HT1080 (cell line): Measurements from ENCODE around the gene RXFP1. TPM values are rescaled to one million over a fixed set of nuclear protein-coding genes. Genes with fewer than 3 reads are reported as not detected.
"Not testable (repeated sequence)": the region's sequence is repeated elsewhere in the genome, so short reads cannot be mapped to it uniquely, and the experiment has no call there.

Experiments
- DNase-seq: peaks from one replicate; pipeline ENCODE4 v3.0.0-alpha.2; 2015; ENCODE audit warnings: low read depth
- total RNA-seq: library from RNA; depleted of rRNA; stranded (reverse); fragments of >200 nt; shearing (Covaris generic); gene quantifications from 2 replicates; pipeline ENCODE4 v1.2.3, GENCODE V29; 2014

RXFP1 gene
- total RNA-seq, 1 experiment from 2014 or later = not detected

GRCh38 chr4:158609116-158609515, 87.4 kb downstream of the RXFP1 start:
- no peak for DNase-seq

- DNase-seq = peak; percentile 24
Observed at GRCh38 chr4:158610790-158611189, 89.1 kb downstream of the RXFP1 start.

- DNase-seq = no peak
Observed at GRCh38 chr4:158613046-158613445, 91.4 kb downstream of the RXFP1 start.

GRCh38 chr4:158617956-158618355, 96.3 kb downstream of the RXFP1 start:
- DNase-seq = no peak

- no peak for DNase-seq
Observed at GRCh38 chr4:158621729-158622128, 100.0 kb downstream of the RXFP1 start.

GRCh38 chr4:158622251-158622650, 100.6 kb downstream of the RXFP1 start:
- DNase-seq = no peak

GRCh38 chr4:158624889-158625478, 103.3 kb downstream of the RXFP1 start:
- peak; percentile 44 for DNase-seq

GRCh38 chr4:158625544-158625943, 103.9 kb downstream of the RXFP1 start:
- DNase-seq = no peak

- peak; percentile 45 for DNase-seq
Observed at GRCh38 chr4:158630893-158631292, 109.2 kb downstream of the RXFP1 start.

- no peak for DNase-seq
Observed at GRCh38 chr4:158636619-158637018, 114.9 kb downstream of the RXFP1 start.

GRCh38 chr4:158644356-158644755, 122.7 kb downstream of the RXFP1 start:
- DNase-seq = no peak

GRCh38 chr4:158644760-158645159, 123.1 kb downstream of the RXFP1 start:
- DNase-seq = no peak

GRCh38 chr4:158649111-158649680, 127.5 kb downstream of the RXFP1 start:
- no peak for DNase-seq

- DNase-seq = no peak
Observed at GRCh38 chr4:158652920-158653319, 131.2 kb downstream of the RXFP1 start.

GRCh38 chr4:158656439-158656838, 134.8 kb downstream of the RXFP1 start:
- DNase-seq = no peak

GRCh38 chr4:158657291-158657690, 135.6 kb downstream of the RXFP1 start:
- DNase-seq = no peak

- not testable (repeated sequence) for DNase-seq
Observed at GRCh38 chr4:158663255-158663654, 141.6 kb downstream of the RXFP1 start.

- not testable (repeated sequence) for DNase-seq
Observed at GRCh38 chr4:158663707-158664625, 142.3 kb downstream of the RXFP1 start.

GRCh38 chr4:158664806-158665205, 143.1 kb downstream of the RXFP1 start:
- DNase-seq = no peak

GRCh38 chr4:158666892-158667291, 145.2 kb downstream of the RXFP1 start:
- no peak for DNase-seq

GRCh38 chr4:158667651-158668198, 146.0 kb downstream of the RXFP1 start:
- DNase-seq = peak; percentile 30

GRCh38 chr4:158669310-158669709, 147.6 kb downstream of the RXFP1 start:
- no peak for DNase-seq
